GM21786 (cell line): ENCODE measurements around the gene SAT1.

Experiments used
- ATAC-seq: cut with Tn5 transposase; IDR thresholded peaks from one replicate; pipeline ENCODE4 v1.9.1; 2021; ENCODE audit not compliant: unreplicated experiment

Gene SAT1

GRCh38 chrX:23773601-23774175, 9.3 kb upstream of the SAT1 start:
- ATAC-seq = peak; percentile 85

DNA sequence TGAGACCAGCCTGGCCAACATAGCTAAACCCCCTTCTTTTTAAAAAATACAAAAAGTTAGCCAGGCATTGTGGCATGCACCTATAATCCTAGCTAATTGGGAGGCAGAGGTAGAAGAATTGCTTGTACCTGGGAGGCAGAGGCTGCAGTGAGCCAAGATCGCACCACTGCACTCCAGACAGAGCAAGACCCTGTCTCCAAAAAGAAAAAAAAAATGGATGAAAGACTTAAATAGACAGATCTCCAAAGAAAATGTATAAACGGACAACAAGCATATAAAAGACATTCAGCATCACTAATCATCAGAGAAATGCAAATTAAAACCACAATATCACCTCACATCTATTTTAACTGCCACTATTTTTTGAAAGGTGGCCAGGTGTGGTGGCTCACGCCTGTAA, 6.6 kb upstream of the SAT1 start:
- ATAC-seq = no peak

- no peak for ATAC-seq
These were observed 3.9 kb upstream of the SAT1 start for GRCh38 chrX:23779025-23779424.

DNA sequence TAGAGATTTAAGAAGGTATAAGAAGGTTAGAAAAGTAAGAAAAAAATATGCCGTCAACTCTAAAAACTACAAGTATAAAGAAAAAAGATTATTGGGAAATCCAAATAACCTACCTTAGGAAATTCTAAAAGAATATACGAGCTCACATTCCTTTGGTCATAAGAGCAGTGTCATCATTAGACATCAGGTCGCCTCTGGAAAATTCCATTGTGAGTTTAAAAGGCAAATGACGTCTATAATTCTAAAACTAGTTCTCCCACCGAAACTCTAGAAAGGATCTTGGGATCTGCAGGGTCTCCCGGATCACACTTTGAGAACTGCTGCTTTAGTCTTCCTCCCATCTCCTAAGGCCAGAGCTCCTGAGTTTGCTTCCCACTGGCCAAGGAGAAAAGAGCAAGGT, 518 bp upstream of the SAT1 start:
- no peak for ATAC-seq

- ATAC-seq = no peak
These were observed 856 bp downstream of the SAT1 start for GRCh38 chrX:23783589-23784469.

DNA sequence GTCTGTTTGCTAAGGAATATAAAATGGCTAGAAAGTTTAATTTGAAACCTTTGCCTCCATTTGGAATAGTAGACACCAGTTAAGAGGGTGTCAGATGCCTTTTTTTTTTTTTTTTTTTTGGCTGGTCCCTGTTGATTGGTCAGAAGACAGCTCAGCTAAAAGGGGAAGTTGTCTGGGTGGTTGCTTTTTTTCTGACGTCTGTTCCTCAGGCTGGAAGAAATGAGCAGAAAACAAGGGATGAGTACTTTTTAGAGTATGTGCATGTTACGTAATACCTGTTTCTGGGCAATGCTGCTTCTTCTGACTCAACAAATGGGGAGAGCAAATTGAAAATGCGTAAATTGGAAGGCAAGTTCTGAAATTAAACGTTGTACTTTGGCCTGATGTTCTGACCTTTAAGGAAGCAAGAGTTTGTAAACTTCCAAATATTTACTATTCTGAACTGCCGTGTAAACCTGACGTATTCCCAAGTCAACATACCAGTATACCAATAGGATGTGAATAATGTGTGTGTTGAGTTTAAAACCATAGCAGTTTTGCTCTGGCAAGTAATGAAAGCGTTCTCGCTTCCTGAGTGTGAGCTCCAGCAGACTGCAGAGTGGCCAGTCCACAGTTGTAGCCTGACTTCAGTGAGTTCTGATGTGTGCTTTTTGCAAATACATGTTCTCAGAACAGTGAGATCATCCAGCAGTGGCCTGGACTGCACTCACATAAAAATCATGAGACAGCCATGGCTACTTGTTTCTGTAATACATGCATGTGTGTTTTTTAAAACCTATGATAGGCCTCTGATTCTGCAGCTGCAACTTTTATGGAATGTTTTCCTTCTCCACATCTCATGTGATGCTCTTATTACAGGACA, 1.7 kb downstream of the SAT1 start:
- ATAC-seq = no peak

GRCh38 chrX:23785580-23785979, 2.6 kb downstream of the SAT1 start:
- ATAC-seq = no peak

DNA sequence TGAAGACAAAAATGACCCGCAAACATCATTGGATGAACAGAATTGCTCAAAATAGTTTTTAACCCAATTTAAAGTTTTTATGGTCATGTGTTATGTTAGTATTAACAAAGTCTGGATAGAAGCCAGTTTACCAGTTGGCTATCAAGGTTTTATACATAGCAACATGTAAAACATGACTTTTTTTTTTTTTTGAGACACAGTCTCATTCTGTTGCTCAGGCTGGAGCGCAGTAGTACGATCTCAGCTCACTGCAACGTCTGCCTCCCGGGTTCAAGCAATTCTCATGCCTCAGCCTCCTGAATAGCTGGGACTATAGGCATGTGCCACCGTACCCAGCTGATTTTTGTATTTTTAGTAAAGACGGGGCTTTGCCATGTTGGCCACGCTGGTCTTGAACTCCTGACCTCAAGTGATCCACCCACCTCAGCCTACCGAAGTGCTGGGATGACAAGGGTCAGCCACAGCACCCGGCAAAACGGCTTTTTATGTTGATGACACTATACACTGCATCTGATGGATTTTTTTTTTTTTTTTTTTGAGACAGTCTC, 3.4 kb downstream of the SAT1 start:
- no peak for ATAC-seq

- ATAC-seq = no peak
These were observed 4.8 kb downstream of the SAT1 start for GRCh38 chrX:23787745-23788118.

DNA sequence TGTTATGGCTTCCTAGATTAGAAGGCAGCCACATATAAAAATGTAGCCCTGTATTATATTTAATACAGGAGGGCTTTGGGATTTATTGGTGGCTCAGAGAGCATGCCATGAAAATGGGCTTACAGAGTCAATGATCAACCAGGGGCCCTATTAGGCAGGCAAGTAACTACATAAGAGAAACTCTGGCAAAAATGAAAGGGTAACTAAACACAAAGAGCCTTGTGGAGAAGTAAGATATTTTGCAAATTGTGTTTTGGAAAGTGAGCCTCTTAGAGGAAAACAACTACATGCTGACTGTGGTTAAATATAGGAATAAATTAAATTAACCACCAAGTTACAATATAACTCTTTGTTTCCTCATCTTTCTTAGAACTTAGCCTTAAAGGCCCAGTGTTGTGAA, 5.5 kb downstream of the SAT1 start:
- peak; percentile 59 for ATAC-seq

GRCh38 chrX:23788946-23789345, 6.0 kb downstream of the SAT1 start:
- ATAC-seq = no peak

DNA sequence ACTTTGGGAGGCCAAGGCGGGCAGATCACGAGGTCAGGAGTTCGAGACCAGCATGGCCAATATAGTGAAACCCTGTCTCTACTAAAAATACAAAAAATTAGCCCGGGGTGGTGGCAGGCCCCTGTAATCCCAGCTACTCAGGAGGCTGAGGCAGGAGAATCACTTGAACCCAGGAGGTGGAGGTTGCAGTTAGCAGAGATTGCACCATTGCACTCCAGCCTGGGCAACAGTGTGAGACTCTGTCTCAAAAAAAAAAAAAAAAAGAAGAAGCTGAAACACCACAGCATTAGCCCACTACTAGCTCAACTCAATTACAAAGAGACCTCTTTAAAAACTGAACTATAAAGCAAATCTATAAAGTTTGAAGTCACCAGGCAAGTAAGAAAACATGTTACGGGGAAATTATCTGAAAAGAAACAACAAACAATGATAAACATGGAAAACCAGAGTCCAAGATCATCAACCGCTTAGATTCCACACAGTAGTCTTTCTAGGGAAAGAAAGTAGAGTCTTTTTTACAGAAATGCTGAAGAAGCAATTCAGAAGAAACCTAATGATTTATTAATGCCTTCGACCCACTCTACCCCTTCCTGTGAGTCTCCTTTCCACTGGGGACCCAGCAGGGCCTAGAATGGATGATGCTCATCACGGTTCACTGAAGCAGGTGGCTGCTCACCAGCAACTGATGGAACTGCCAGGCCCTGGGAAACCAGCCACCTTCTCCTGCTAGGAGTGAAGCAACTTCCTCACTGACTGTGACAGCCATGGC, 6.6 kb downstream of the SAT1 start:
- ATAC-seq = no peak

- no peak for ATAC-seq
These were observed 7.2 kb downstream of the SAT1 start for GRCh38 chrX:23790155-23790497.

DNA sequence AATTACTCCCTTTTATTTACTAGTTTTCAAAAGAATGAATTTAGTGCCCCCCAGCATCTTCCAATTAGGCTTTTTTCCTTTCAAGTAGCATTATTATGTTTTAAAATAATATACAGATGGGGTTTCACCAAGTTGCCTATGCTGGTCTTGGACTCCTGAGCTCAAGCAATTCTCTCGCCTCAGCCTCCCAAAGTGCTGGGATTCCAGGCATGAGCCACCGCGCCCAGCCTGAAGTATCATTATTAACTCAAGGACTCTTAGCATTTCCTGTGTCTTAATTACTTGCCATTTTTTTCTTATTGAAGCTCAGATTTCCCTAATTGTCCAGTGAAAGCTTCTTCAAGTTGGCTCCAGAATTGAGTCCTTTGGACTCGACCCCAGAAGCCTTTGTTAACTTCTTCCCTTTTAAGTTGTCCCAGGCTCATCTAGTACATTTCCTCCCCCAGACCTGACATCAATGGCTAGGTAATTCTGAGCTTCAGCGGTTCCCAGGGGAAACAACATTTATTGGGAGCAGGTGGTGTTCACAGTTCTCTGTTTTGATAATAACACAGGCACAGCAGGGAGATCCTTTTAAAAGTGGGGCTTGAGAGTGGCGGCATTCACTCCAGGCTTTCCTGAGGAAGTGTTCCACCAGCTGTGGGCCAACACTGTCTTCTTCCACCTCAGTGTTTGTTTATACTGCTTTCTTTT, 10.0 kb downstream of the SAT1 start:
- ATAC-seq = no peak

DNA sequence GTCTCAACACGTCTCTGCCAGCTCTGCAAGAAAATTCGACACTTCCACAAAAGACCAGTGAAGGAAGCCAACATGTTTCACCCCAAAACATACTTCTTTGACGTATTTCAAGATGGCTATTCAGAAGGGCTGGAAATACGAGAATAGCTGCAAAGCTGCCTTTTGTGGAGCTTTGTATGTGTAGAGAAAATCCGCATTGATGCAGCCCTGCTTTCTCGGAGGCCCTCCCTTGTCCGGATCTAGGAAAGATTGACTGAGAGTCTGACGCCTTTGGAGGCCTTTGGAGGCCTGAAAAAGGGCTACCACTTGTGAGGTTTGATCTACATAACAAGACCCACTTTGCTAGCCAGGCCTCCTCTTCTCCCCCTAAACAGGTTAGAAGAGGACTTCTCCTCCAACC, 12.2 kb downstream of the SAT1 start:
- ATAC-seq = no peak

- no peak for ATAC-seq
These were observed 14.6 kb downstream of the SAT1 start for GRCh38 chrX:23797371-23798128.

DNA sequence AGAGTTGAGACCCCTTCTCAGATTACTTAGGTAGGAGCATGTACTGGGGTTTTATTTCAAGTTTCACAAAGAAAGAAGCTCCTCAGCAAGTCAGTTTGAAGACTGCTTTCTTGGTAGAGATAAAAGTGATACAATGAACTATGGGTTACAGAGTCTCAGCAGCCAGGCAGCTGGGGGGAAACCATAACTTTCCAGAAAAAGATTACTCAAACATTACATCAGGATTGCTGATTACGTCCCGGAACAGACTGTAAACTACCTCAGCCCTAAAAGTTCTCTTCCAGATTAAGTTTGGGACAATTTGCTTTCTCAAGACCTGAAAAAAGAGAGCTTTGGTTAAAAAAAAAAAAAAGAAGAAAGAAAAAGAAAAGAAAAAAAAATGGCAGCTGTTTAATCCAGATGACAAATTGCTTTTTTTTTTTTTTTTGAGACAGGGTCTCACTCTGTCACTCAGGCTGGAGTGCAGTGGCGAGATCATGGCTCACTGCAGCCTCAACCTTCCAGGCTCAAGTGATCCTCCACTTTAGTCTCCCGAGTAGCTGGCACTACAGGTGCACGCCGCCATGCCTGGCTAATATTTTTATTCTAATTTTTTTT, 16.6 kb downstream of the SAT1 start:
- ATAC-seq = no peak

GRCh38 chrX:23802431-23802830, 19.5 kb downstream of the SAT1 start:
- no peak for ATAC-seq

DNA sequence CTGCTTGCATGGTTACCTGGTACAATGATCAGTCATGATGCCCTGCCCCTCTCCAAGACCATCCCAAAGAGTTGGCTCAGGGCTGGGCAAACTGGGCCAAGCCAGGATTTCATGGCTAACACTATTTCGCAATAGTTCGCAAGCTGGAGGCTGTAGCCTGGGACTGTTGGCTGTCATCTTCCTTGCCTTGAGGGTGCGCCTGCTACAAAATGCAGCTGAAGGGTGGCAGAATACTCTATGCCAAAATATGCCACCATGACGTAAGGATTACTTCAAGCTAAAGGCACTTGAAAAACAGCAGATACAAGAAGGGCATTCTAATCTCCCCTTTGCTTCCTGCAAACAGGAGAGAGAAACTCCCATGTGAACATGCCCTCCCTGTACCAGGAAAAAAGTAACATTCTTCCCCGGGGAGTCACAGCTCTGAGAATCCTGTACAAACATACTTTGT, 21.0 kb downstream of the SAT1 start:
- ATAC-seq = no peak
